Measurements from ENCODE around the gene KCNMB4.

GRCh38 chr12:70365398-70365647 lies 767 bp upstream of the KCNMB4 start:
- TF ChIP-seq CTCF (IDR thresholded peaks at IDR 0.05), result no peak
- no peak for TF ChIP-seq POLR2A (IDR thresholded peaks at IDR 0.05)

Data from transverse colon (tissue), 3 donors.